WI38 (cell line): ENCODE data around the gene DDX10.
"Not testable (repeated sequence)": the region's sequence is repeated elsewhere in the genome, so short reads cannot be mapped to it uniquely, and the experiment has no call there.

Experiments used
- H3K4me3 ChIP-seq: 2 replicates; pipeline ENCODE4 v1.5.1; 2011; ENCODE audit warnings: low read depth, mild to moderate bottlenecking, control low read depth, low read length
- CTCF ChIP-seq: IDR thresholded peaks from 2 replicates; pipeline ENCODE4 v1.5.1; 2012; ENCODE audit warnings: low read depth, mild to moderate bottlenecking, control low read depth, low read length

Gene DDX10

DNA sequence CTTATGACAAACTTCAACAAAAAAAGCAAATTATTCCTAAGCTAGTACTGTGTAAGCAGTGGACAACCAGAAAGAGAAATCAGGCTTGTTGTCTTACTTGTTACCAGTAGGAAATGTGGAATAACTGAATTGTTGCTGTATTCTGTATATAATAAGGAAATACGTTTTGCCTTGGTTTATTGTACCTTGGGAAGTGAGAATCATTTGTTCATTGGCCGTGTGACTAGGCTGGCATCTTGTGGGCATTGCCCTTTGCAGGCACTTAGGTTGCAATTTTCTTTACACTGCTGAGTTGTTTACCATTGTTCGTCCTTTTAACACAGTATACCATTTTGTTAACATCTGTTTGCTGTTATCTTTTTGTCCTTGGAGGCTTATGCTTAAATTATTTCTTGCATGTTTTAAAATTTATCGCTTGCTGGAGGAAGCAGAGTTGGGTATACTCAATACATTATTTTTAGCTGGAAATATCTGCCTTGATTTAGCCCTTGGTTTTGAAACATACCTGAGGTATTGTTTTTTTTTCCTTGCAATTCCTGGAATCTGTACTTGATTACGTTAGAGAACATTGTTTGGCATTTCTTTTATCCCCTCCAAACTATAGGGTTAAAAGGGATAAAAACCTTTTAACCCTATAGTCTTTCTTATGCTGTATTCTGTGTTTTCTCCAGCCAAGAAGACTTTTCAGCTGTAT, 109.3 kb downstream of the DDX10 start:
- TF ChIP-seq CTCF = no peak

GRCh38 chr11:108775324-108775723, 110.5 kb downstream of the DDX10 start:
- H3K4me3 ChIP-seq = no peak overlapping the region
- no peak for TF ChIP-seq CTCF

More for the DNA sequence above, 109.3 kb downstream of the DDX10 start:
- no peak overlapping the region for H3K4me3 ChIP-seq

GRCh38 chr11:108779147-108779546, 114.3 kb downstream of the DDX10 start:
- not testable (repeated sequence) for H3K4me3 ChIP-seq

DNA sequence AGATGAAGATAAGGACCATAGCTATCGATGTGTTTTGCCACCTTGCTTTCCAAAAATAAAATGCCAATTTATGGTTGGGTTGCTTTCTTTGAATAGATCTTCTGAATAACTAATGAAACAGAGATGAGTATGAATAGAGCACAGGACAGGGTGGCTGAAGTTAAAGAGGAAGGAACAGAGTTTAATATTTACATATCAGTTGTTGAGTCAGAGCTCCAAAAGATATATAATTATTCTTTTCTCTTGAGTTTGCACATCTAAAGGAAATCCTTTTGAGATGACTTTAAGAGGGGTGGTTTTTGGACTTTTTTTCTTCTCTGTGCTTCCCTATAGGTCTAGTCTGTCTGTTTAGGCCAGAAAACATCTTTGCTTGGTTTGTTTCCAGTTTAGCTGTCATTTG, 115.2 kb downstream of the DDX10 start:
- no peak for TF ChIP-seq CTCF
- no peak overlapping the region for H3K4me3 ChIP-seq

DNA sequence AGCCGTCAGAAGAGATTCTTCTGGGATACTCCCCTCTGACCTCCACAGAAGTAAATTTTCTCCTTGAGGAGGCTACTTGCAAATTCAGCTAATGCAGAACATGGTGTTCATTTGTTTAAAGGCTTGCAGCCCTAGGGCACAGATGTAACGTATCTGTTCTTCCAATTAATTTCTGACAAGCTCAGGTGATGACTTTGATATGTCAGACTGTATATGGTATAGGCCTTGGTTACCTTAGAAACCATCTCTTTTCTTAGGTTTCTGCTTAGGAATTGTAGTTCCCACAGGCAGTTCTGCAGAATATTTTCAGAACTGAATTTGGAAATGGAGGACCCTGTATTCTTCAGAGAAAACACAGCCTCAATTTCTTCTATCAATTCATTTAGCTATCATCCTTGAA, 117.1 kb downstream of the DDX10 start:
- H3K4me3 ChIP-seq = no peak overlapping the region
- TF ChIP-seq CTCF = no peak

GRCh38 chr11:108786281-108786990, 121.6 kb downstream of the DDX10 start:
- H3K4me3 ChIP-seq = no peak overlapping the region
- no peak for TF ChIP-seq CTCF

DNA sequence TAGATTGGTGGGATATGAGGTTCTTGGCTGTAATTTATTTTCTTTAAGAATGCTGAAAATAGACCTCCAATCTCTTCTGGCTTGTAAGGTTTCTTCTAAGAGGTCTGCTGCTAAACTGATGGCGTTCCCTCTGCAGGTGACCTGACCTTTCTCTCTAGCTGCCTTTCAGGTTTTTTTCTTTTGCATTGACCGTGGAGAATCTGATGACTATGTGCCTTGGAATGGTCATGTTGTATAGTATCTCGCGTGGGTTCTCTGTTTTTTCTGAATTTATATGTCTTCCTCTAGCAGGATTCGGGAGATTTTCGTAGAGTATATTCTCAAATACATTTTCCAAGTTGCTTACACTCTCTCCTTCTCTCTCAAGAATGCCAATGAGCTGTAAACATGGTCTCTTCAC, 122.2 kb downstream of the DDX10 start:
- no peak overlapping the region for H3K4me3 ChIP-seq
- TF ChIP-seq CTCF = no peak
